Mammary epithelial cell (primary cell): Measurements from ENCODE around the gene COPRS.

ENCODE experiments used
- CTCF ChIP-seq, 2 donors: IDR thresholded peaks in 1 of 2; conservative IDR thresholded peaks in 1 of 2; 2 replicates each; pipeline ENCODE4 v1.5.1; 2011 to 2012; ENCODE audit warnings: inconsistent platforms in 2 of 2, low read length in 2 of 2, mild to moderate bottlenecking in 2 of 2, control low read depth in 1 of 2, low read depth in 1 of 2; ENCODE audit not compliant: insufficient read depth in 1 of 2; ENCODE audit errors: extremely low read depth in 1 of 2
- EZH2 ChIP-seq: IDR thresholded peaks from 2 replicates; pipeline ENCODE4 v1.6.1; 2012; ENCODE audit warnings: low read length, inconsistent platforms, borderline replicate concordance

- no peak for TF ChIP-seq CTCF (conservative IDR thresholded peaks at IDR 0.05 in 1 of 2, IDR thresholded peaks at IDR 0.05 in 1 of 2; ENCODE audit: extremely low read depth in 1 of 2, insufficient read depth in 1 of 2, low read depth in 1 of 2, low read length in 2 of 2)
- no peak for TF ChIP-seq EZH2
Observed at GRCh38 chr17:31875081-31875480, 16.0 kb upstream of the COPRS start.
